Karpas-422 (cell line): ENCODE results near the gene PLD4. TPM values are rescaled to one million over a fixed set of nuclear protein-coding genes. Genes with fewer than 3 reads are reported as not detected.
"Not testable (repeated sequence)": the region's sequence is repeated elsewhere in the genome, so short reads cannot be mapped to it uniquely, and the experiment has no call there.

Experiments
- DNase-seq: peaks from one replicate; pipeline ENCODE4 v3.0.0-alpha.2; 2015
- H2AFZ ChIP-seq: fragments of 200-600 bp; sonication (generic); 2 replicates; pipeline ENCODE4 v1.6.1; 2014; ENCODE audit warnings: antibody characterized with exemption, low read length, mixed read lengths
- H3K27ac ChIP-seq: fragments of 200-600 bp; sonication (generic); 2 replicates; pipeline ENCODE4 v1.5.1; 2014; ENCODE audit warnings: mild to moderate bottlenecking, low read length, moderate library complexity
- H3K27me3 ChIP-seq: fragments of 200-600 bp; sonication (generic); 2 replicates; pipeline ENCODE4 v1.6.1; 2014; ENCODE audit warnings: low read length, mixed read lengths
- H3K36me3 ChIP-seq: fragments of 200-600 bp; sonication (generic); 2 replicates; pipeline ENCODE4 v1.6.1; 2014; ENCODE audit warnings: low read length, mixed read lengths; ENCODE audit not compliant: insufficient read depth
- H3K4me1 ChIP-seq: fragments of 200-600 bp; sonication (generic); 2 replicates; pipeline ENCODE4 v1.6.1; 2014; ENCODE audit warnings: mild to moderate bottlenecking, low read length, mixed read lengths
- H3K4me2 ChIP-seq: fragments of 200-600 bp; sonication (generic); 2 replicates; pipeline ENCODE4 v1.6.1; 2014; ENCODE audit warnings: low read length, low read depth, mild to moderate bottlenecking; ENCODE audit not compliant: poor library complexity, severe bottlenecking
- H3K4me3 ChIP-seq: fragments of 200-600 bp; sonication (generic); 2 replicates; pipeline ENCODE4 v1.5.1; 2014; ENCODE audit warnings: mild to moderate bottlenecking, antibody characterized with exemption, low read length, mixed read lengths
- H3K79me2 ChIP-seq: fragments of 200-600 bp; sonication (generic); 2 replicates; pipeline ENCODE4 v1.6.1; 2014; ENCODE audit warnings: mild to moderate bottlenecking, low read length, mixed read lengths
- H3K9ac ChIP-seq: fragments of 200-600 bp; sonication (generic); 2 replicates; pipeline ENCODE4 v1.6.0; 2014; ENCODE audit warnings: low read length
- H3K9me2 ChIP-seq: fragments of 200-600 bp; sonication (generic), shearing (Covaris generic); replicated peaks from 2 replicates; pipeline ENCODE4 v1.6.0; 2014; ENCODE audit warnings: mild to moderate bottlenecking, low read length, moderate library complexity; ENCODE audit not compliant: insufficient read depth
- H3K9me3 ChIP-seq: fragments of 300-700, 200-600 bp; sonication (generic); 2 replicates; pipeline ENCODE4 v1.6.1; 2014; ENCODE audit warnings: low read length, mixed read lengths
- H4K20me1 ChIP-seq: fragments of 200-600 bp; sonication (generic); 2 replicates; pipeline ENCODE4 v1.6.1; 2014; ENCODE audit warnings: mild to moderate bottlenecking, antibody characterized with exemption, low read length, low read depth; ENCODE audit not compliant: insufficient read depth
- total RNA-seq: library from RNA; depleted of rRNA; stranded (reverse); fragments of >200 nt; shearing (Covaris generic); gene quantifications from 2 replicates; pipeline ENCODE4 v1.2.3, GENCODE V29; 2014; ENCODE audit warnings: low replicate concordance

Gene PLD4
- total RNA-seq, 1 experiment from 2014 or later = 146 TPM

- DNase-seq = no peak
- H3K9me2 ChIP-seq = no peaks in the 10 kb centered on the region
- no peak overlapping the region for H3K4me3 ChIP-seq
- no peaks in the 10 kb centered on the region for H3K27me3 ChIP-seq
- H3K9ac ChIP-seq = no peak overlapping the region
- H3K79me2 ChIP-seq = no peaks in the 10 kb centered on the region
- no peak overlapping the region for H3K4me2 ChIP-seq
- H3K9me3 ChIP-seq = no peaks in the 10 kb centered on the region
- H3K4me1 ChIP-seq = peaks cover 30% of the 10 kb centered on the region
- no peaks in the 10 kb centered on the region for H3K36me3 ChIP-seq
- no peaks in the 10 kb centered on the region for H4K20me1 ChIP-seq
- H3K27ac ChIP-seq = no peak overlapping the region
- H2AFZ ChIP-seq = no peak overlapping the region
Measured at GRCh38 chr14:104903990-104904389, 20.7 kb upstream of the PLD4 start.

DNA sequence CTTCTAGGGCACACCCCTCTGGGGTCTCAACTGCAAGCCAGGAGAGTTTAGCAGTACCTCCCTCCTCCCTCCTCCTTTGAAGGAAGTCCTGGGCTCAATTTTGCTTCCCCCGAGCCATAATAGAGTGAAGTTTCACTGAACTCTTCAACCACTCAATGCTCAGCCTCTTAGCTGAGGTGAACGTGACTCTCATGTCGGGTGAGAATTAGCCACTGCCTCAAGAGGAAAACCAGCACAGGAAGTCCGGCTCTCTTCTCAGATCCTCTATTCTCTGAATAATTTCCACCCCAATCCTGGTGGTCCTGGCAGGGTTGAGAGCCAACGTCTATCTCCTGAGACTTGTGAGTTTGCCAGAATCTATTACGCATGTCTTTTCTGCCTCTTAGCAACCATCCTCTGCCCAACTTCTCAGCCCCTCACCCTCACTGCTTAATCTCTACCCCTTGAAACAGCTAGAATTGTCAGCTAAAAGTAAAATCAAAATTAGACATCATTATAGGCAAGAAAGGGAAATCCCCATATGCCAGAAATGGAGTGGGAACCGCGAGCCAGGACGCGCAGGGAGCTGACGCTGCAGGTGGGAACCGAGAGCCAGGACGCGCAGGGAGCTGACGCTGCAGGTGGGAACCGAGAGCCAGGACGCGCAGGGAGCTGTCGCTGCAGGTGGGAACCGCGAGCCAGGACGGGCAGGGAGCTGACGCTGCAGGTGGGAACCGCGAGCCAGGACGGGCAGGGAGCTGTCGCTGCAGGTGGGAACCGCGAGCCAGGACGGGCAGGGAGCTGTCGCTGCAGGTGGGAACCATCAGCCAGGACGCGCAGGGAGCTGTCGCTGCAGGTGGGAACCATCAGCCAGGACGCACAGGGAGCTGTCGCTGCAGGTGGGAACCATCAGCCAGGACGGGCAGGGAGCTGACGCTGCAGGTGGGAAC, 19.8 kb upstream of the PLD4 start:
- H2AFZ ChIP-seq, DNase-seq, H3K79me2 ChIP-seq, H3K36me3 ChIP-seq, H3K9ac ChIP-seq, H3K27ac ChIP-seq, H3K9me2 ChIP-seq, H3K27me3 ChIP-seq, H3K4me3 ChIP-seq, H4K20me1 ChIP-seq, H3K4me2 ChIP-seq, H3K9me3 ChIP-seq: not testable (repeated sequence)
- peaks cover 22% of the 10 kb centered on the region for H3K4me1 ChIP-seq

DNA sequence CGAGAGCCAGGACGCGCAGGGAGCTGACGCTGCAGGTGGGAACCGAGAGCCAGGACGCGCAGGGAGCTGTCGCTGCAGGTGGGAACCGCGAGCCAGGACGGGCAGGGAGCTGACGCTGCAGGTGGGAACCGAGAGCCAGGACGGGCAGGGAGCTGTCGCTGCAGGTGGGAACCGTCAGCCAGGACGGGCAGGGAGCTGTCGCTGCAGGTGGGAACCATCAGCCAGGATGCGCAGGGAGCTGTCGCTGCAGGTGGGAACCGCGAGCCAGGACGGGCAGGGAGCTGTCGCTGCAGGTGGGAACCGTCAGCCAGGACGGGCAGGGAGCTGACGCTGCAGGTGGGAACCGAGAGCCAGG, 19.1 kb upstream of the PLD4 start:
- H3K9me3 ChIP-seq, H3K79me2 ChIP-seq, H3K9ac ChIP-seq, H4K20me1 ChIP-seq, H3K4me2 ChIP-seq, H3K4me3 ChIP-seq, H3K27me3 ChIP-seq, H3K27ac ChIP-seq, H3K36me3 ChIP-seq, DNase-seq, H3K9me2 ChIP-seq, H2AFZ ChIP-seq: not testable (repeated sequence)
- peaks cover 15% of the 10 kb centered on the region for H3K4me1 ChIP-seq

GRCh38 chr14:104908303-104908702, 16.4 kb upstream of the PLD4 start:
- Histone ChIP-seq H3K27ac (no peak overlapping the region), H3K27me3 (peaks cover 3% of the 10 kb centered on the region; the same call in 1 of the 2 replicates), H3K79me2 (no peaks in the 10 kb centered on the region), H3K36me3 (no peaks in the 10 kb centered on the region), H3K9me2 (no peaks in the 10 kb centered on the region), H4K20me1 (no peaks in the 10 kb centered on the region), H3K4me3 (no peak overlapping the region), H2AFZ (no peak overlapping the region), H3K4me1 (peaks cover 10% of the 10 kb centered on the region), H3K9me3 (peaks cover 5% of the 10 kb centered on the region; the same call in 1 of the 2 replicates), H3K9ac (no peak overlapping the region), H3K4me2 (no peak overlapping the region)
- no peak for DNase-seq

- no peak overlapping the region for H3K9ac ChIP-seq
- H3K9me3 ChIP-seq = peaks cover 5% of the 10 kb centered on the region; the same call in 1 of the 2 replicates
- no peaks in the 10 kb centered on the region for H4K20me1 ChIP-seq
Measured at GRCh38 chr14:104912053-104912452, 12.6 kb upstream of the PLD4 start.

DNA sequence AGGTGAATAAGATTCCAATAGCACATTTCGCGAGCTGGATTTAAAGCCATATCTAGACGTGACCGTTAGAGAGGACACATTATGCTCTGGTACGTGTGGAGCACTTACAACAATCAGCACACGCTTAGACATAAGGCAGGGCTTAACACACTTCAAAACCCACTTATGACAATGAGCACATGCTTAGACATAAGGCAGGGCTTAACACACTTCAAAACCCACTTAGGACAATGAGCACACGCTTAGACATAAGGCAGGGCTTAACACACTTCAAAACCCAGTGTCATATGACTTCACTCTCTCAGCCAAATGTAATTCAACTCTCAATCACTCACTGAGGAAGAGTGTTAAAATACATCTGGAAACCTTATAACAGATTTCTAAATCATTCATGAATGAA, 11.2 kb upstream of the PLD4 start:
- H2AFZ ChIP-seq = no peak overlapping the region
- H3K4me3 ChIP-seq = no peak overlapping the region
- H4K20me1 ChIP-seq = no peaks in the 10 kb centered on the region
- H3K27me3 ChIP-seq = peaks cover 3% of the 10 kb centered on the region; the same call in 1 of the 2 replicates
- no peaks in the 10 kb centered on the region for H3K36me3 ChIP-seq
- H3K79me2 ChIP-seq = no peaks in the 10 kb centered on the region
- H3K4me1 ChIP-seq = peaks cover 10% of the 10 kb centered on the region
- no peak for DNase-seq
- no peak overlapping the region for H3K9ac ChIP-seq
- H3K9me3 ChIP-seq = peaks cover 5% of the 10 kb centered on the region; the same call in 1 of the 2 replicates
- no peaks in the 10 kb centered on the region for H3K9me2 ChIP-seq
- H3K27ac ChIP-seq = no peak overlapping the region
- no peak overlapping the region for H3K4me2 ChIP-seq

More at GRCh38 chr14:104912053-104912452, 12.6 kb upstream of the PLD4 start:
- DNase-seq = no peak
- no peaks in the 10 kb centered on the region for H3K79me2 ChIP-seq
- H3K9me2 ChIP-seq = no peaks in the 10 kb centered on the region
- H3K36me3 ChIP-seq = no peaks in the 10 kb centered on the region
- H3K4me1 ChIP-seq = peaks cover 17% of the 10 kb centered on the region
- no peak overlapping the region for H3K4me2 ChIP-seq
- peaks cover 3% of the 10 kb centered on the region; the same call in 1 of the 2 replicates for H3K27me3 ChIP-seq
- H2AFZ ChIP-seq = no peak overlapping the region
- H3K27ac ChIP-seq = no peak overlapping the region
- H3K4me3 ChIP-seq = no peak overlapping the region

DNA sequence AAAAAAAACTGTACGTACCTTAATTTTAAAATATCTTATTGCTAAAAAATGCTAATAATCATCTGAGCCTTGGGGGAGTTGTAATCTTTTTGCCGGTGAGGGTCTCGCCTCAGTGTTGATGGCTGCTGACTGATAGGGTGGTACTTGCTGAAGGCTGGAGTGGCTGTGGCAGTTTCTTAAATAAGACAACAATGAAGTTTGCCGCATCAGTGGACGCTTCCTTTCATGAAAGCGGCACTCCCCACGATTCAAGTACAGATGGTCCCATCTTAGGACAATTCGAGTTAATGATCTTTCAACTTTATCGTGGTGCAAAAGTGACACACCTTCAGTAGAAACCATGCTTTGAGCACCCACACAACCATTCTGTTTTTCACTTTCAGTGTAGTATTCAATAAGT, 7.6 kb upstream of the PLD4 start:
- Histone ChIP-seq H3K27me3 (no peaks in the 10 kb centered on the region; the same call in 1 of the 2 replicates), H3K9ac (no peak overlapping the region), H3K9me2 (no peaks in the 10 kb centered on the region), H3K36me3 (no peaks in the 10 kb centered on the region), H3K4me2 (no peak overlapping the region), H3K4me1 (peaks cover 26% of the 10 kb centered on the region), H2AFZ (no peak overlapping the region), H3K79me2 (no peaks in the 10 kb centered on the region), H3K27ac (no peak overlapping the region), H3K9me3 (peaks cover 1% of the 10 kb centered on the region; the same call in 1 of the 2 replicates), H4K20me1 (no peaks in the 10 kb centered on the region), H3K4me3 (no peak overlapping the region)
- DNase-seq = no peak

- H3K4me1 ChIP-seq = peaks cover 31% of the 10 kb centered on the region
- DNase-seq = no peak
- H3K79me2 ChIP-seq = no peaks in the 10 kb centered on the region
- no peak overlapping the region for H3K9ac ChIP-seq
- H3K27ac ChIP-seq = no peak overlapping the region
- no peaks in the 10 kb centered on the region for H3K9me3 ChIP-seq
- no peaks in the 10 kb centered on the region for H3K36me3 ChIP-seq
- no peak overlapping the region for H3K4me3 ChIP-seq
- H4K20me1 ChIP-seq = no peaks in the 10 kb centered on the region
- no peaks in the 10 kb centered on the region for H3K9me2 ChIP-seq
- H2AFZ ChIP-seq = no peak overlapping the region
- no peak overlapping the region for H3K4me2 ChIP-seq
- no peaks in the 10 kb centered on the region for H3K27me3 ChIP-seq
Measured at GRCh38 chr14:104917993-104918392, 6.7 kb upstream of the PLD4 start.
